HepG2 (cell line): Measurements from ENCODE around the gene C13orf46. TPM values are rescaled to one million over a fixed set of nuclear protein-coding genes. Genes with fewer than 3 reads are reported as not detected.

ENCODE experiments used
- ATAC-seq: fragments of 200-7000 bp; cut with Tn5 transposase; 3 replicates; pipeline ENCODE4 v1.9.1; 2020; ENCODE audit warnings: mild to moderate bottlenecking, moderate library complexity
- BruUV-seq: library from RNA; stranded (reverse); fragments of 400-500 nt; replicated peaks from 2 replicates; lab custom pipeline; 2021; lab: Mats Ljungman, UMichigan
- CTCF ChIA-PET: fragments of 300-600 bp; formaldehyde crosslinking; extraction: SDS; loops from one replicate; lab custom pipeline; 2021; ENCODE audit warnings: low total read pairs, inconsistent platforms, low intra/inter-chr PET ratio; lab: Yijun Ruan, JAX
- POLR2A ChIA-PET: fragments of 350-600 bp; sonication (Branson Sonifier 250); formaldehyde crosslinking; loops from one replicate; lab custom pipeline; 2020; ENCODE audit warnings: antibody characterized with exemption, inconsistent platforms; lab: Yijun Ruan, JAX
- DNase-seq: peaks from one replicate; pipeline ENCODE4 v3.0.0-alpha.2; 2015; ENCODE audit warnings: low spot score
- FAIRE-seq: peaks from 3 replicates; lab custom pipeline; 2011; peaks lifted over from hg19 to GRCh38; lab: Jason Lieb, UNC
- H2AFZ ChIP-seq: one replicate; pipeline ENCODE4 v1.6.1; 2011; ENCODE audit warnings: low read length, inconsistent platforms
- H3K27ac ChIP-seq: fragments of 300-600 bp; 3 replicates; pipeline ENCODE4 v1.8.0; 2011; ENCODE audit warnings: mixed run types, mild to moderate bottlenecking, mixed read lengths, low read length, inconsistent platforms; ENCODE audit not compliant: insufficient read depth; ENCODE audit errors: extremely low read length
- H3K27me3 ChIP-seq, 2 experiments: fragments of 200-600 bp in 1 of 2; 2 replicates in 1 of 2; 3 replicates in 1 of 2; pipeline versions ENCODE4 v1.6.0 to v1.8.0; 2011; ENCODE audit warnings: low read length in 2 of 2, mild to moderate bottlenecking in 2 of 2, moderate library complexity in 2 of 2, inconsistent platforms in 1 of 2; ENCODE audit not compliant: insufficient read depth in 2 of 2, control insufficient read depth in 1 of 2
- H3K36me3 ChIP-seq, 2 experiments: fragments of 200-600 bp in 1 of 2; replicated peaks in 1 of 2; 2 replicates in 1 of 2; 3 replicates in 1 of 2; pipeline versions ENCODE4 v1.5.1 to v1.8.0; 2011; ENCODE audit warnings: low read length in 2 of 2, inconsistent platforms in 1 of 2; ENCODE audit not compliant: insufficient read depth in 2 of 2, control insufficient read depth in 1 of 2
- H3K4me1 ChIP-seq: 2 replicates; pipeline ENCODE4 v1.5.1; 2012; ENCODE audit warnings: low read length, inconsistent platforms; ENCODE audit not compliant: insufficient read depth
- H3K4me2 ChIP-seq: 2 replicates; pipeline ENCODE4 v1.6.0; 2011; ENCODE audit warnings: low read depth, low read length, inconsistent platforms
- H3K4me3 ChIP-seq, 3 experiments: fragments of 200-600 bp in 1 of 3; sonication (generic), shearing (Covaris generic) in 1 of 3; replicated peaks in 1 of 3; 2 replicates each; pipeline ENCODE4 v1.5.1; 2011 to 2016; ENCODE audit warnings: low read length in 3 of 3, inconsistent platforms in 2 of 3, low read depth in 2 of 3, mild to moderate bottlenecking in 2 of 3, control low read depth in 1 of 3, mixed read lengths in 1 of 3; ENCODE audit not compliant: insufficient read depth in 1 of 3
- H3K79me2 ChIP-seq: one replicate; pipeline ENCODE4 v1.6.1; 2011; ENCODE audit warnings: low read length, inconsistent platforms; ENCODE audit not compliant: insufficient read depth
- H3K9ac ChIP-seq: 2 replicates; pipeline ENCODE4 v1.6.0; 2011; ENCODE audit warnings: mild to moderate bottlenecking, low read depth, low read length, inconsistent platforms; ENCODE audit not compliant: insufficient read depth
- H3K9me3 ChIP-seq: 2 replicates; pipeline ENCODE4 v1.5.1; 2012; ENCODE audit warnings: mild to moderate bottlenecking, low read length
- H4K20me1 ChIP-seq: 2 replicates; pipeline ENCODE4 v1.6.0; 2011; ENCODE audit warnings: inconsistent platforms, mild to moderate bottlenecking, low read length, moderate library complexity; ENCODE audit not compliant: insufficient read depth
- HNRNPLL ChIP-seq: fragments of 200-400 bp; formaldehyde crosslinking; IDR thresholded peaks from 2 replicates; pipeline ENCODE4 v1.6.1; 2017; ENCODE audit warnings: mild to moderate bottlenecking, low read depth, low read length; ENCODE audit not compliant: poor library complexity, severe bottlenecking
- IRX3 ChIP-seq: sonication (generic); formaldehyde crosslinking; IDR thresholded peaks from 2 replicates; pipeline ENCODE4 v1.8.1; 2023; ENCODE audit warnings: mild to moderate bottlenecking, low read depth, missing genetic modification reagents, borderline replicate concordance
- KDM5A ChIP-seq: fragments of 200-600 bp; sonication (generic); IDR thresholded peaks from 2 replicates; pipeline ENCODE4 v1.7.0; 2018; ENCODE audit warnings: antibody characterized with exemption, mild to moderate bottlenecking, low read length, borderline replicate concordance
- KMT2A ChIP-seq: sonication (generic); formaldehyde crosslinking; IDR thresholded peaks from 2 replicates; pipeline ENCODE4 v1.4.0; 2020; ENCODE audit warnings: missing genetic modification reagents
- MBD4 ChIP-seq: IDR thresholded peaks from 2 replicates; pipeline ENCODE4 v1.6.1; 2012; ENCODE audit warnings: low read length, inconsistent platforms, borderline replicate concordance
- PHF20 ChIP-seq: sonication (generic); formaldehyde crosslinking; IDR thresholded peaks from 2 replicates; pipeline ENCODE4 v1.5.0; 2020; ENCODE audit warnings: mild to moderate bottlenecking, missing genetic modification reagents
- RNF2 ChIP-seq: fragments of 450-650 bp; conservative IDR thresholded peaks from 2 replicates; pipeline ENCODE4 v1.6.1; 2016; ENCODE audit warnings: low read depth
- TBP ChIP-seq: sonication (generic); formaldehyde crosslinking; IDR thresholded peaks from 2 replicates; pipeline ENCODE4 v1.5.0; 2020; ENCODE audit warnings: missing genetic modification reagents
- TCF12 ChIP-seq, 2 experiments: fragments of 450-650 bp in 1 of 2; sonication (generic) in 1 of 2; formaldehyde crosslinking in 1 of 2; IDR thresholded peaks; 2 replicates each; pipeline versions ENCODE4 v1.6.1 to v1.8.0; 2017 to 2022; ENCODE audit warnings: antibody characterized with exemption in 1 of 2, mild to moderate bottlenecking in 1 of 2, missing genetic modification reagents in 1 of 2, moderate library complexity in 1 of 2
- ZFYVE20 ChIP-seq: sonication (generic); formaldehyde crosslinking; IDR thresholded peaks from 2 replicates; pipeline ENCODE4 v1.8.0; 2023; ENCODE audit warnings: low read depth, mild to moderate bottlenecking, moderate library complexity, missing genetic modification reagents, borderline replicate concordance
- ZNF614 ChIP-seq: IDR thresholded peaks from 2 replicates; pipeline ENCODE4 v1.6.1; 2018; ENCODE audit warnings: missing biosample characterization, missing genetic modification reagents, inconsistent platforms, borderline replicate concordance
- ZNF660 ChIP-seq: sonication (generic); formaldehyde crosslinking; IDR thresholded peaks from 2 replicates; pipeline ENCODE4 v1.5.1; 2020; ENCODE audit warnings: mild to moderate bottlenecking, low read depth, missing genetic modification reagents, borderline replicate concordance
- ZNF790 ChIP-seq: sonication (generic); formaldehyde crosslinking; IDR thresholded peaks from 2 replicates; pipeline ENCODE4 v1.8.0; 2022; ENCODE audit warnings: missing genetic modification reagents, mild to moderate bottlenecking, borderline replicate concordance
- ZSCAN25 ChIP-seq: sonication (generic); formaldehyde crosslinking; IDR thresholded peaks from 2 replicates; pipeline ENCODE4 v1.8.0; 2022; ENCODE audit warnings: mild to moderate bottlenecking, missing genetic modification reagents
- WGBS: methylation state at CpG from one replicate; pipeline ENCODE4 v1.1.6; 2017; ENCODE audit warnings: low lambda C conversion rate; 5-methylcytosine and 5-hydroxymethylcytosine counted together
- in situ Hi-C: cut with HindIII; loops from 2 replicates; pipeline ENCODE4 v1.10.0; 2017; ENCODE audit warnings: low pct_unique_long_range_greater_than_20kb; ENCODE audit not compliant: extremely low pct_ligation_motif_present
- intact Hi-C: fragments of 100-400 bp; cut with micrococcal nuclease; formaldehyde crosslinking; loops from one replicate; pipeline ENCODE4 v1.10.0; 2022; ENCODE audit not compliant: unreplicated experiment
- polyA plus RNA-seq, 8 experiments: library from polyadenylated mRNA; depleted of rRNA in 3 of 8; stranded (reverse) in 7 of 8; unstranded in 1 of 8; fragments of >200 nt; fragmentation: Illumina TruSeq in 4 of 8; extraction: Trizol in 4 of 8; gene quantifications; 2 replicates each; pipeline versions ENCODE4 v1.2.1 to v1.2.3, GENCODE V29; 2011 to 2016; ENCODE audit warnings: low read depth in 4 of 8, missing spikeins in 1 of 8, mixed read lengths in 1 of 8; ENCODE audit not compliant: insufficient read depth in 1 of 8
- total RNA-seq, 5 experiments: library from RNA; depleted of rRNA; stranded (reverse); fragments of >200 nt; fragmentation: Illumina TruSeq; extraction: Trizol; gene quantifications; 2 replicates each; pipeline ENCODE4 v1.2.3, GENCODE V29; 2016; ENCODE audit warnings: low read depth in 1 of 5
- TF ChIP-seq, protein P1 (sequence below): sonication (generic); formaldehyde crosslinking; IDR thresholded peaks from 2 replicates; pipeline ENCODE4 v1.8.0; 2022; ENCODE audit warnings: missing genetic modification reagents, low read depth, mild to moderate bottlenecking, borderline replicate concordance
- TF ChIP-seq, protein P2 (sequence below): sonication (generic); formaldehyde crosslinking; IDR thresholded peaks from 2 replicates; pipeline ENCODE4 v1.8.0; 2023; ENCODE audit warnings: mild to moderate bottlenecking, missing genetic modification reagents
- TF ChIP-seq, protein P3 (sequence below): sonication (generic); formaldehyde crosslinking; IDR thresholded peaks from 2 replicates; pipeline ENCODE4 v1.4.0; 2020; ENCODE audit warnings: missing genetic modification reagents, borderline replicate concordance

C13orf46 gene
- total and polyA plus RNA-seq, 2 of the 13 experiments (the other 11 are each of a cell fraction or from before 2014, with no cell fraction given) = 0.01 TPM; not detected in 1

DNA sequence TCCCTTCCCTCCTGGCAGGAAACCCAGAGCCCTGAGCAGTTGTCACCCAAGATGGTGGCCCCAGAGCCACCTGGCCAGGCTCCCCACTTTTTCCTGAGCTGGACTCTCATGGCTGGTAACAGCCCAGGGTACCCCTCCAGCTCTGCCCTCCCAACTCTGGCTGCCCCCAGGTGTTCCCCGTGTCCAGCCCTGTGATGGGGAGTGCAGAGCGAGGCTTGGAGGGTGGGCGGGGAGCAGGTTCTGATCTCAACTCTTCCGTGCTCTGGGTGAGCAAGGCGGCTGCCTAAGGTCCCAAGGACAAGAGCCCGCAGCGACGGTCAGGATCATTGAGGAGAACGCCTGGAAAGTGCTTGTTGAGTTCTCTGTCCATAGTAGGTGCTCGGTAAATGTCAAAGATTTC lies 55.3 kb downstream of the C13orf46 start (continued):
- TF ChIP-seq ZSCAN25 (CRISPR knock-in tag) (no peak), PHF20 (CRISPR knock-in tag) (no peak), ZFYVE20 (CRISPR knock-in tag) (no peak), TBP (CRISPR knock-in tag) (no peak)
- TF ChIP-seq, all 625 proteins: peak for 0

DNA sequence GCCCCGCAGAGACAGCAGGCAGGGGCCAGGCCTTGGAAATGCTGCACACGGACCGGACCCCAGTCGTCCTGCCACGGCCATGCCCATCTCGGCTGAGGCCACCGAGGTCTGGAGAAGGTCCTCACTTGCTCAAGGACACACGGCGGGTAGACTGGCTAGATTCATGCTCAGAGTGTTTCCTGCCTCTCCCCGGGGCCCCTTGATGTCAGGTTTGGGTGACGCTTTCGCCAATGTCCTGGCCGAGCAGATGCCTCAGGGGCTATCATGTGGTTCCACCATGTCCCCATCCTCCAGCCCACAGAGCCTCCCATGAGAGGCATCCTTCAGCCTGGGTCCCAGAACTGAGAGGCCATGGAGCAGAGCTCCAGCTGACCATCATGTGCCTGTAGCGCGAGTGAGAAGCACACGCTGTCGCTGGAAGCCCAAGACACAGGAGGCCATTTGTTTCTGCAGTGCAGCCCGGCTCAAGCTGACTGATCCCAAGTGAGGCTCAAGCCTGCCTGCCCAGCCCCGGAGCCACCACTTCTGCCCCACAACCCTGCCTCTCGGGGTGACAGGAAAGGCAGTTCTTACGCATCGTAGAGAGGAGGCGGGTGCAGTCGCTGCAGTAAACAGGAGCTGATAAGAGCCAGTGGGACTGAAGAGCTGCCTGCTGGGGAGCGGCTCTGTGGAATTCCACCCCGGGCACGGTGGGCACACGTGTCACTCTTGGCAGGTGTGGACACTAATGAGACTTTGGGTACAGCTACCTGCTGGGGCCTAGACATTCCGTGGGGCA lies 56.1 kb downstream of the C13orf46 start:
- H3K27me3 ChIP-seq = peaks cover 3 to 32% of the 10 kb centered on the region in 2 experiments; a peak in 3 of 5 replicates
- FAIRE-seq = no peak
- whole genome bisulfite sequencing = 76% methylated on average over 7 of the region's 29 CpGs
- no peak overlapping the region for H3K4me2 ChIP-seq
- H3K9ac ChIP-seq = no peak overlapping the region
- BruUV-seq = no TSS peak
- in situ Hi-C loops = no loop called here
- H3K36me3 ChIP-seq = no peaks in the 10 kb centered on the region
- H3K4me3 ChIP-seq = no peak overlapping the region
- ATAC-seq = no peak
- H3K79me2 ChIP-seq = no peaks in the 10 kb centered on the region
- POLR2A ChIA-PET = no interaction called here
- CTCF ChIA-PET = no interaction called here
- DNase-seq = no peak
- no peaks in the 10 kb centered on the region for H4K20me1 ChIP-seq
- peaks cover 6% of the 10 kb centered on the region; the same call in 1 of the 2 replicates for H3K9me3 ChIP-seq
- H3K4me1 ChIP-seq = no peaks in the 10 kb centered on the region
- H2AFZ ChIP-seq = no peak overlapping the region
- intact Hi-C loops = no loop called here
- H3K27ac ChIP-seq = no peak overlapping the region
- no peak for TF ChIP-seq ZNF660 (CRISPR knock-in tag)
- TF ChIP-seq KMT2A = no peak
- TF ChIP-seq RNF2 = no peak
- TF ChIP-seq, protein P1, sequence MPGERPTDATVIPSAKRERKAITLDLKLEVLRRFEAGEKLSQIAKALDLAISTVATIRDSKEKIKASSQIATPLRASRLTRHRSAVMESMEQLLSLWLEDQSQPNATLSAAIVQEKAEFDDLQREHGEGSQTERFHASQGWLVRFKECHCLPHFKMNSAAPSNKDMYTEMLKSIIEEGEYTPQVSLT = no peak
- TF ChIP-seq ZNF790 (CRISPR knock-in tag) = no peak
- no peak for TF ChIP-seq ZNF614 (CRISPR knock-in tag)
- no peak for TF ChIP-seq KDM5A
- TF ChIP-seq, protein P2, sequence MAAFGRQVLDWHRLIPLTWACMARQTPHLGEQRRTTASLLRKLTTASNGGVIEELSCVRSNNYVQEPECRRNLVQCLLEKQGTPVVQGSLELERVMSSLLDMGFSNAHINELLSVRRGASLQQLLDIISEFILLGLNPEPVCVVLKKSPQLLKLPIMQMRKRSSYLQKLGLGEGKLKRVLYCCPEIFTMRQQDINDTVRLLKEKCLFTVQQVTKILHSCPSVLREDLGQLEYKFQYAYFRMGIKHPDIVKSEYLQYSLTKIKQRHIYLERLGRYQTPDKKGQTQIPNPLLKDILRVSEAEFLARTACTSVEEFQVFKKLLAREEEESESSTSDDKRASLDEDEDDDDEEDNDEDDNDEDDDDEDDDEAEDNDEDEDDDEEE (CRISPR knock-in tag) = no peak
- TF ChIP-seq HNRNPLL = no peak
- no peak for TF ChIP-seq MBD4
- no peak for TF ChIP-seq TCF12 (IDR thresholded peaks at IDR 0.05)
- no peak for TF ChIP-seq TCF12 (CRISPR knock-in tag; IDR thresholded peaks at IDR 0.05)
- TF ChIP-seq IRX3 (CRISPR knock-in tag) = no peak
- TF ChIP-seq, protein P3, sequence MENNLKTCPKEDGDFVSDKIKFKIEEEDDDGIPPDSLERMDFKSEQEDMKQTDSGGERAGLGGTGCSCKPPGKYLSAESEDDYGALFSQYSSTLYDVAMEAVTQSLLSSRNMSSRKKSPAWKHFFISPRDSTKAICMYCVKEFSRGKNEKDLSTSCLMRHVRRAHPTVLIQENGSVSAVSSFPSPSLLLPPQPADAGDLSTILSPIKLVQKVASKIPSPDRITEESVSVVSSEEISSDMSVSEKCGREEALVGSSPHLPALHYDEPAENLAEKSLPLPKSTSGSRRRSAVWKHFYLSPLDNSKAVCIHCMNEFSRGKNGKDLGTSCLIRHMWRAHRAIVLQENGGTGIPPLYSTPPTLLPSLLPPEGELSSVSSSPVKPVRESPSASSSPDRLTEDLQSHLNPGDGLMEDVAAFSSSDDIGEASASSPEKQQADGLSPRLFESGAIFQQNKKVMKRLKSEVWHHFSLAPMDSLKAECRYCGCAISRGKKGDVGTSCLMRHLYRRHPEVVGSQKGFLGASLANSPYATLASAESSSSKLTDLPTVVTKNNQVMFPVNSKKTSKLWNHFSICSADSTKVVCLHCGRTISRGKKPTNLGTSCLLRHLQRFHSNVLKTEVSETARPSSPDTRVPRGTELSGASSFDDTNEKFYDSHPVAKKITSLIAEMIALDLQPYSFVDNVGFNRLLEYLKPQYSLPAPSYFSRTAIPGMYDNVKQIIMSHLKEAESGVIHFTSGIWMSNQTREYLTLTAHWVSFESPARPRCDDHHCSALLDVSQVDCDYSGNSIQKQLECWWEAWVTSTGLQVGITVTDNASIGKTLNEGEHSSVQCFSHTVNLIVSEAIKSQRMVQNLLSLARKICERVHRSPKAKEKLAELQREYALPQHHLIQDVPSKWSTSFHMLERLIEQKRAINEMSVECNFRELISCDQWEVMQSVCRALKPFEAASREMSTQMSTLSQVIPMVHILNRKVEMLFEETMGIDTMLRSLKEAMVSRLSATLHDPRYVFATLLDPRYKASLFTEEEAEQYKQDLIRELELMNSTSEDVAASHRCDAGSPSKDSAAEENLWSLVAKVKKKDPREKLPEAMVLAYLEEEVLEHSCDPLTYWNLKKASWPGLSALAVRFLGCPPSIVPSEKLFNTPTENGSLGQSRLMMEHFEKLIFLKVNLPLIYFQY (CRISPR knock-in tag) = no peak
